Esophagus mucosa (tissue), 1 donor: ENCODE measurements around the gene SLC25A10. TPM values are rescaled to one million over a fixed set of nuclear protein-coding genes. Genes with fewer than 3 reads are reported as not detected.

Experiments
- ATAC-seq: fragments of 200-7000 bp; cut with Tn5 transposase; one replicate; pipeline ENCODE4 v1.9.1; 2020
- total RNA-seq: library from RNA; stranded (reverse); gene quantifications from one replicate; pipeline ENCODE4 v1.2.4, GENCODE V29; 2023
- donor health status: DM: yes; HTN: yes; CAD: no.

The SLC25A10 gene
- total RNA-seq, 1 donor from 2014 or later = 37.2 TPM

DNA sequence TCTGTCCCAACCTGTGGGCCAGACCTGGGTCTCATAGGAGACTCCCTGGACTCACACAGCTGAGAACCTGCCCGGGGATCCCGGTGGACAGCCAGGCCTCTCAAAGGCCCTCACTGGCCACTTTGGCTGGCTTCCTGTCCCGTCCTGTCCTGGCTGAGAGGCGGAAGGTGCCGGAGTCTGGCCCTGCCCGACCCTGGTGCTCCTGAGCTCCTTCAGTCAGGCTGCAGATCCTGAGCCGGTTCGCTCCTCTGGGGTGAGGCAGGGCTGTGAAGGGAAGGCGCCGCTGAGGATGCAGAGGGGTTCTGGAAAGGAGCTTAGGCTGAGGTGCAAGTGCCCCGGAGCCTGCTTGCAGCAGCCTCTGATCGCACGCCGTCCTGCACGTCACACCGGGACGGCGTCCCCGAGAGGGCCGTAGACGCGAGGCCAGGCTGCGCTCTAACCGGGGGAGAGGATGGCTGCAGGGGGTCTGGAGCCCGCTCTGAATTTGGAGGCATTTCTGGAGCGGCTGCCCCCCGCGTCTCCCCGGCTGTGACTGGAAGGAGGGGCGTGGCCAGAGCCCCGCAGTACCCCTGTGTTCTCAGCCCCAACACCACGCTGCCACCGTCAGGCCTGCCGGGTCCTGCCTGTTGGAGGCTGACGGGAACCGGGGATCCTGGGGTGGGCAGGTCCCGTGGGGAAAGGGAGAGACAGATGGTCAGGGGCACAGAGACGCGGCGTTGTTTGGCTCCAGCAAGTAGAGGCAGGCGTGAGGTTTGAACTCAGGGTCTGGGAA, 24.1 kb upstream of the SLC25A10 start:
- no peak for ATAC-seq

DNA sequence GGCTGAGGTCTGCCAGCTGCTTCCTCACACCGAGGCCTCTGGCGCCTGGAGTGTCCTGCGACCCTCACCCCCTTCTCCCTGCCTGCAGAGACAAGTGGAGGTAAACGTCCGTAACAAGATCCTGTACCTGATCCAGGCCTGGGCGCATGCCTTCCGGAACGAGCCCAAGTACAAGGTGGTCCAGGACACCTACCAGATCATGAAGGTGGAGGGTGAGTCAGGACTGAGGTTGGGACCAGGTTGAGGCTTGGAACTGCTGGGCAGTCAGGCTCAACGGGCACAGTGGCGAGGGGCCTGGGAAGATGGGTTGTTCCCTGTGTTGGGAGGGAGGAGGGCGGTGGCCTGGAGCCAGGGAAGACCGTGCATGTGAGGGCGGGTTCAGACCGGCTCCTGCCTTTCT, 23.5 kb upstream of the SLC25A10 start:
- peak; percentile 1 for ATAC-seq

DNA sequence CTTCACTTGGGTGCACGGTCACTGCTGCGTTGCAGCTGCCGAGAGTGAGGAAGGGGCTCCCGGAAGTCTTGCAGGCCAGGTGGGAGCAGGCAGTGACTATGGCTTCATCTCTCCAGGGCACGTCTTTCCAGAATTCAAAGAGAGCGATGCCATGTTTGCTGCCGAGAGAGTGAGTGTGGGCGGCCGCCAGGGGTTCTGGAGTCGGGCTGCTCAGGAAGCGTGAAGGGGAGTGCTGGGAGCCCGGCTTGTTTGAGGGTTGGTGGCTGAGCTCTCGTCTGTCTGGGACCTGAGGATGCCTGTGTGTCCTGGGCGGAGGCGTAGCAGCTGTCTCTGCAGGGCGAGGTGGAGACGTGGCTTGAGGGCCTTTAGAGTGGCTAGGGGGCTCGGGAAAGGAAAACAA, 22.0 kb upstream of the SLC25A10 start:
- no peak for ATAC-seq

DNA sequence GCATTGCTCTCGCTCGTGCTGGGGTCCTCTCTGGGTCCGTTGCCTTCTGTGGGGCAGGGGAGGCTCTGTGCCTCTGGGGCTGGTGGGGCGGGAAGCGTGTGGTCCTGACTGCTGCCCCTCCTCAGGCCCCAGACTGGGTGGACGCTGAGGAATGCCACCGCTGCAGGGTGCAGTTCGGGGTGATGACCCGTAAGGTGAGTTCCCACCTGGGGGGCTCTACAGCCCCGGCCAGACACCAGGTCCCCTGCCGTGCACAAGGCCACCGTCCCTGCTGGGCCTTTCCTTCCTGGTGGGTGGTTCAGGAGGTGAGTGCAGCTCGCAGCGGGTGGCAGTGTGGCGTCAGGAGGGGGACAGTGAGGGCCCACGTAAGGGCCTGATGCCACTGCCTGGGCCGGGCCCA, 21.5 kb upstream of the SLC25A10 start:
- no peak for ATAC-seq

DNA sequence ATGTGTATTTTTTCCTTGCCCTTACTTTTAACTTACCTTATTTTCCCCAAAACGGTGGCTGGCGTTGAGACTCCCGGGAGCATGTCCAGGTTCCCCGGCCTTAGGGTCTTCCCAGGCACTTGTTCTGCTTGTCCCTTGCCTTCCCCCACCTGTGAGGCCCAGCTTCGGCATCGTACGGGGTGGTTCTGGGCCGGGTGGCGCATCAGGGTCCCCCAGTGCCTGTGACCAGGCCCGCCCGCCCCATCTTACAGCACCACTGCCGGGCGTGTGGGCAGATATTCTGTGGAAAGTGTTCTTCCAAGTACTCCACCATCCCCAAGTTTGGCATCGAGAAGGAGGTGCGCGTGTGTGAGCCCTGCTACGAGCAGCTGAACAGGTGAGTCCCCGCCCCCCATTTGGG, 20.9 kb upstream of the SLC25A10 start:
- ATAC-seq = no peak

DNA sequence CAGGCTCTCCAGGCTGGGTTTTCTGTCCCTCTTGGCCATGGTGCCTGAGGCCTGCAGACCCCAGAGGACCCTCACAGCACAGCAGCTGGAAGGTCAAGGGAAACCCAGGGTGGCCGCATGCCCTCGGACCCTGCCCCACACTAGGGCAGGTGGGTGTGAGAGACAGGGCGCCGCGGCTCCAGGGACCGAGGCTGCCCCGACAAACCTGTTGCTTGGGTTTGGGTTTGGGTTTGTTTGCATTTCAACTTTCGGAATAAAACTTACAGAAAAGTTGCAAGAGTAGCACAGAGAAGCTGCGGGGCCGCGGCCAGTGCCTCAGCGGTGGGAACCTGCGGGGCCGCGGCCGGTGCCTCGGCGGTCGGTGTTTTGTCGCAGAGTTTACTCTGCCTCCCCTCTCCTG, 20.5 kb upstream of the SLC25A10 start:
- no peak for ATAC-seq

DNA sequence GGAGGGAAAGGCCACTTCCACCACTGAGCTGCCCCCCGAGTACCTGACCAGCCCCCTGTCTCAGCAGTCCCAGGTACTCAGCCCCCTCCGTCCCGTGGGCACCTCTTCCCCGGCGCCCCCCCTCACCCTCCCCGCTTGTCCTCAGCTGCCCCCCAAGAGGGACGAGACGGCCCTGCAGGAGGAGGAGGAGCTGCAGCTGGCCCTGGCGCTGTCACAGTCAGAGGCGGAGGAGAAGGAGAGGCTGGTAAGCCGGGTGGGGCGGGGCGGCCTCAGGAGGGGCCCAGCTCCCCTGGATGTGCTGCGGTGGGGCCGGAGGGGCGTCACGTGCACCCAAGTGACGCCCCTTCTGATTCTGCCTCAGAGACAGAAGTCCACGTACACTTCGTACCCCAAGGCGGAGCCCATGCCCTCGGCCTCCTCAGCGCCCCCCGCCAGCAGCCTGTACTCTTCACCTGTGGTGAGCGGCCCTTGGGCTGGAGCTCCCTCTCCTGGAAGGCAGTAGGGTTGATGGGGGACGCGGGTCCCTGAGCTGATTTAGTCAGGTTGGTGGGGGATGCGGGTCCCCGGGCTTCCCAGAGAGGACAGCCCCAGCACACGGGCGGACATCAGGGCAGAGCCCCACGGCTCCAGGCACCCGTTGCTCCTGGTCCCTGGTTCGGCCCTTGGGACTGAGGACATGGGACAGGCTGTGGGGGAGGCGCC, 18.4 kb upstream of the SLC25A10 start:
- no peak for ATAC-seq

DNA sequence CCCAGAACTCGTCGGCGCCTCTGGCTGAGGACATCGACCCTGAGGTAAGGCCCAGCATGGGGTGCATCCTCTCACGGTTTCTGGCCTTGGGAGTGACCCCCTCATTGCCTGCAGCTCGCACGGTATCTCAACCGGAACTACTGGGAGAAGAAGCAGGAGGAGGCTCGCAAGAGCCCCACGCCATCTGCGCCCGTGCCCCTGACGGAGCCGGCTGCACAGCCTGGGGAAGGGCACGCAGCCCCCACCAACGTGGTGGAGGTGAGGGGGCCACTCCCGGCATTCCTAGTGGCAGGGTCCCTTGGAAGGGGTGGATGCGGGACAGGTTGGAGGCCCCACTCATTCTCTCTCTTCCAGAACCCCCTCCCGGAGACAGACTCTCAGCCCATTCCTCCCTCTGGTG, 17.3 kb upstream of the SLC25A10 start:
- no peak for ATAC-seq

DNA sequence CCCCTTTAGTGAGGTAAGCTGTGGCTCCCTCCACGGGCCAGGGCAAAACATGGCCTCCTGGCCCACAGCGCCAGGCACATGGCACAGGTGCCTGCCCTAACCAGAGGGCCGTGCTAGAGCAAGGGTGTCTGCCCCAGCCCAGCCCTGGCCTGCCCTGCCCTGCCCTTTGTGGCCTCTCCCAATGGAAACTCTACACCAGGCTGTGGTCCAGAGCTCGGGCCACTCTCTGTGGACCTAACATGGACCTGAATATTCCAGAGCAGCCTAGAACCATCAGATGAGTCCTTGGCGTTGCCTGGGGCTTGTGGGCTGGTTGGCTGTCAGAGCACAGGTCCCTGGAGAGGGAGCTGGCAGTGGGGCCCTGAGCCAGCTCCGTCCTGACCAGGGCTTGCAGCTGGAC, 16.9 kb upstream of the SLC25A10 start:
- ATAC-seq = no peak

DNA sequence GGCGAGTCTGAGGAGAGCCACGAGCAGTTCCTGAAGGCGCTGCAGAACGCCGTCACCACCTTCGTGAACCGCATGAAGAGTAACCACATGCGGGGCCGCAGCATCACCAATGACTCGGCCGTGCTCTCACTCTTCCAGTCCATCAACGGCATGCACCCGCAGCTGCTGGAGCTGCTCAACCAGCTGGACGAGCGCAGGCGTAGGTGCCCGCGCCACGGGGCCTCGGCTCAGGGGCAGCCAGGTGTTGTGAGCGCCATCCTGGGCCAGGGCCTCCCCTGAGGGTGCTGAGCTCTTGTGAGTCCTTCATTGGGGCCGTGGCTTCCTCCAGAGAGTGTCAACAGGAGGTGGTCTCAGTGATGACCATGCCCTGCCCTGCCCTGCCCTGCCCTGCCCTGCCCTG, 16.3 kb upstream of the SLC25A10 start:
- ATAC-seq = peak; percentile 17

DNA sequence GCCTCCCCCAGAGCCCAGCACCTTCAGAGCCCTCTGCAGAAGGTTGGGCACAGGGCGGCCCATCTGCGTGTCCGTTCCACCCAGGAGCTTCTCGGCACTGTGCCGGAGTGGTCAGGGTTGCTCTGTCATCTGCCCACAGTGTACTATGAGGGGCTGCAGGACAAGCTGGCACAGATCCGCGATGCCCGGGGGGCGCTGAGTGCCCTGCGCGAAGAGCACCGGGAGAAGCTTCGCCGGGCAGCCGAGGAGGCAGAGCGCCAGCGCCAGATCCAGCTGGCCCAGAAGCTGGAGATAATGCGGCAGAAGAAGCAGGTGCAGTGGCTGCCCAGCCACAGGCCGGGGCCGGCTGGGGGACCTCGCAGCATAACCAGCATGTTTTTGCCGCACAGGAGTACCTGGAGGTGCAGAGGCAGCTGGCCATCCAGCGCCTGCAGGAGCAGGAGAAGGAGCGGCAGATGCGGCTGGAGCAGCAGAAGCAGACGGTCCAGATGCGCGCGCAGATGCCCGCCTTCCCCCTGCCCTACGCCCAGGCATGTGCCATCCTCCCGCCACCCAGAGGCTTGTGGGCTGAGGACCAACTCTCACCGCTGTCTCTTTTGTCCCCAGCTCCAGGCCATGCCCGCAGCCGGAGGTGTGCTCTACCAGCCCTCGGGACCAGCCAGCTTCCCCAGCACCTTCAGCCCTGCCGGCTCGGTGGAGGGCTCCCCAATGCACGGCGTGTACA, 15.7 kb upstream of the SLC25A10 start:
- no peak for ATAC-seq

DNA sequence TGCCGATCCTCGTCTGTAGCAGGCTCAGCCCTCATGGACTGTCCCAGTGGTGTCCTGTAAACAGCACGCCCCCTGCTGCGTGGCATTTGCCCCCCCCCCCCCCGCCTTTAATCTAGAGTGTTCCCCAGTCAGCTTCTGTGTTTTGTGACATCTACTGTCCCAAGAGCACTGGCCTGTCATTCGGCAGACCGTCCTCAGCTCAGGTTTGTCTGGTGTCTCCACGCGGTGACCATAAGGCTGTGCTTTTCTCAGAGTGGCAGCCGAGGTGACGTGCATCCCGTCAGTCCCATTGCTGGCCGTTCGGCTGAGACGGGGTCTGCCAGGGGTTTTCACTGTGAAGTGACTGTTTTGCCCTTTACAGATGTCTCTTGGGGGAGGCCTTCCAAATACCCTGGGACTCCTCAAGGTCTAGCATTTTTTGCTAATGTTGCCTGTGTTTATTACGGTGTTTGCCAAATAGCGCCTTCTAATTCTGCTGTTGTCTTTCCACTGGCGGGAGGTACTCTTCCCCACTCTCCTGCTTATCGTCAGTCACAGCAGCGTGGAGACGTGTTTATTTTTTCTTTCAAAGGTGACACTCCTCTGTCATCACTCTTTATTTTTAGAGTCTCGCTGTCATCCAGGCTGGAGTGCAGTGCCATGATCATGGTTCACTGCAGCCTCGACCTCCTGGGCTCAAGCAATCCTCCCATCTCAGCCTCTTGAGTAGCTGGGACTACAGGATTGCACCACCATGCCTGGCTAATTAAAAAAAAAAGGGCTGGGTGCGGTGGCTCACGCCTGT, 14.6 kb upstream of the SLC25A10 start:
- no peak for ATAC-seq

DNA sequence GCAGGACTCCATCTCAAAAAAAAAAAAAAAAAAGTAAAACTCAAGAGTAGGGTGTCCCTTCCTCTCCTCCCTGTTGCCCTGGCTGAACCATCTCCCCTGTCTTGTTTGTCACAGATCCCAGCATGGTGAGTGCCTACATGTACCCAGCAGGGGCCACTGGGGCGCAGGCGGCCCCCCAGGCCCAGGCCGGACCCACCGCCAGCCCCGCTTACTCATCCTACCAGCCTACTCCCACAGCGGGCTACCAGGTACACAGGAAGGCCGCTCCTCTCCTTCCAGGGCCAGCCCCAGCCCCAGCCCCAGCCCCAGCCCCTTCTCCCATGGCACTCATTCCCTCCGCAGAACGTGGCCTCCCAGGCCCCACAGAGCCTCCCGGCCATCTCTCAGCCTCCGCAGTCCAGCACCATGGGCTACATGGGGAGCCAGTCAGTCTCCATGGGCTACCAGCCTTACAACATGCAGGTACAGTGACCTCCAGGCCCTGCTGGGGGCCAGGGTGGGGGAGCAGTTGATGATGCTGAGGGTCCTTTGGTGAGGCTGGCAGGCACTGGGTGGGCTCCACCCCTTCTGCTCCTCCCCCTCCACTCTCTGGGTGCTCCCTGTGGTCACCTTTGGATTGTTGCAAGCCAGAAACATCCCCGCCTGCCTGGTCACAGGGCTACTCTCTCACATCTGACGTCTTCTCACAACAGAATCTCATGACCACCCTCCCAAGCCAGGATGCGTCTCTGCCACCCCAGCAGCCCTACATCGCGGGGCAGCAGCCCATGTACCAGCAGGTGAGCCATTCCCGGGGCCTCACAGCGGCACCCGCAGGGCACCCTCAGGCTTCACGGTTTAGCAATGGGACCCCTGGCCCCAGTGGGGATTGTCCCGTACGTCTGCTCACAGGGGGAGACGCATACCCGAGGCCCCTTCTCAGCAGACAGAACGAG, 11.5 kb upstream of the SLC25A10 start:
- ATAC-seq = no peak

DNA sequence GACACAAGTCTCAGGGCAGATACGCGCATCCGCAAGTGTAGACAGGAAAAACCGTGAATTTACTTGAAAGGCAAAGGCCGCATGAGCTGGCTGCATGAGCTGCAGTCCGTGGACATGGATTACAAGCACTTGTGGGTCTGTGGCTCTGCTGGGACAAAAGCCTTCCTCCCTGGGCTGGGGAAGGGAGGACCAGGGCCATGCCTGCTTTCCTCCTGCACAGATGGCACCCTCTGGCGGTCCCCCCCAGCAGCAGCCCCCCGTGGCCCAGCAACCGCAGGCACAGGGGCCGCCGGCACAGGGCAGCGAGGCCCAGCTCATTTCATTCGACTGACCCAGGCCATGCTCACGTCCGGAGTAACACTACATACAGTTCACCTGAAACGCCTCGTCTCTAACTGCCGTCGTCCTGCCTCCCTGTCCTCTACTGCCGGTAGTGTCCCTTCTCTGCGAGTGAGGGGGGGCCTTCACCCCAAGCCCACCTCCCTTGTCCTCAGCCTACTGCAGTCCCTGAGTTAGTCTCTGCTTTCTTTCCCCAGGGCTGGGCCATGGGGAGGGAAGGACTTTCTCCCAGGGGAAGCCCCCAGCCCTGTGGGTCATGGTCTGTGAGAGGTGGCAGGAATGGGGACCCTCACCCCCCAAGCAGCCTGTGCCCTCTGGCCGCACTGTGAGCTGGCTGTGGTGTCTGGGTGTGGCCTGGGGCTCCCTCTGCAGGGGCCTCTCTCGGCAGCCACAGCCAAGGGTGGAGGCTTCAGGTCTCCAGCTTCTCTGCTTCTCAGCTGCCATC, 10.6 kb upstream of the SLC25A10 start:
- ATAC-seq = peak; percentile 2

DNA sequence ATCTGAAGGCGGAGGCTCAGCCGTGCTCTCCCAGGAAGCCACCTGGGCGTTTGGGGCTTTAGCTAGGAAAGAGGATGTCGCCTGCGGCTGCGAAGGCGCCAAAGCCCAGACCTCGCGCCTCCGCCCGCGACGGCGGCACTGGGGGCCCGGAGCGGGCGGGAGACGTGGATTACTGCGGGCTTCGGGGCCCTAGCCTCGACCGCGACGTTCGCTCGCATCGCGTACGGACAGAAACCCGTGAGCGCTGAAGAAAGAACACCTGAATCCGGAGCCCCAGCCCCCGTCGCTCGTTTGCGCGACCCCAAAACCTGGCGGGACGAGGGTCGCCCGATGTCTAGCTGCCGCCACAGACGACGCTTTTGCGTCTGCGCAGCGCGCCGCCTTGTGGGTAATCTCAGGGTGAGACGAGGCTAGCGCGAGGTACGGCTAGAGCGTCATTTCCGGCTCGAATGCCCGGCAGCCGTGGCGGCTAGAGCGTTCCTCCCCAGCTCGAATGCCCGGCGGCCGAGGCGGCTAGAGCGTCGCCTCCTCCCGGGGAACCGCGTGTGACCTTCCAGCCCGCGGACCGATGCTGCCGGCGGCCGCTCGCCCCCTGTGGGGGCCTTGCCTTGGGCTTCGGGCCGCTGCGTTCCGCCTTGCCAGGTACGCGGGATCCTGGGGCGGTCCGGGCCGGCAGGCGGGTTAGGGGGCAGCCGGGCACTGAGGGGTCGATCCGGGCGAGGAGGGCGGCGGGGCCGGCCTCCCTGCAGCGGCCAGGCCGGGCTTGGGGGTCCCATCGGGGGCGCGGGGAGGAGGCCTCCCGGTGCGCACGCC, 8.9 kb upstream of the SLC25A10 start, which contains the start of gene MRPL12:
Gene MRPL12, plus strand, starts transcription at position 434 of the 813 bp plus-strand sequence. Its CDS starts 135 bp downstream, at position 569.
- peak; percentile 90 for ATAC-seq

DNA sequence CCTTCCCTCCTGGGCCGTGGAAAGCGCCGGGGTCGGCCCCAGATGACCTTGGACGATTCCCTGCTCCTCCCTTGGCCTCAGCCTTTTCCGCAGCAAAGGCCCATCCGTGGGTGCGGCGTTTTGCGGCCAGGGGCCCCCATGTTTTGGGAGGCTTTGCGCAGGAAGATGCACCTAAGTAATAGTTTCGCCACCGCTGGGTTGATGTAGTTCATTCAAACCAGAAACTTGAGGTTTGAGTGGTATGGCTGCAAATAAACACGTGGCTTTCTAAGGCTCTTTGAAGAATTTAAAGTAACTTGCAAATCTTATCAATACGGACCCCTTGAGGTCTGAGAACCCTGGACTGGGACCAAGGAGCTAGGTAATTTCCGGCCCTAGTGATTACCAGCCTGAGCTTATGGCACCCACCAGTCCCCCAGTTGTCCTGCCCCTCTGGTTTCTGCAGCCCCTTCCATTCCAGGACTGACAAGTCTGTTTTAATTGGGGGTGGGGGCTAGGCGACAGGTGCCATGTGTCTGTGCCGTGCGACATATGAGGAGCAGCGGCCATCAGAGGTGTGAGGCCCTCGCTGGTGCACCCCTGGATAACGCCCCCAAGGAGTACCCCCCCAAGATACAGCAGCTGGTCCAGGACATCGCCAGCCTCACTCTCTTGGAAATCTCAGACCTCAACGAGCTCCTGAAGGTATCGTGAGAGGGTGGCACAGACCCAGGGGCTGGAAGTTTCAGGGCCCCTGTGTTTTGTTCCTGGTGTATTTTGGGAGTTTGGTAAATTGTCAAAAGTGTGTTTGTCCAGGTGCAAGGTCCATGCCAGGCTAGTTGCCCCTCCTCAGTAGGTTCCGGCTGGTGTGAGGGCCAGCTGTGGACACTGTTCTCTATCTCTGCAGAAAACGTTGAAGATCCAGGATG, 8.1 kb upstream of the SLC25A10 start:
- ATAC-seq = peak; percentile 12

DNA sequence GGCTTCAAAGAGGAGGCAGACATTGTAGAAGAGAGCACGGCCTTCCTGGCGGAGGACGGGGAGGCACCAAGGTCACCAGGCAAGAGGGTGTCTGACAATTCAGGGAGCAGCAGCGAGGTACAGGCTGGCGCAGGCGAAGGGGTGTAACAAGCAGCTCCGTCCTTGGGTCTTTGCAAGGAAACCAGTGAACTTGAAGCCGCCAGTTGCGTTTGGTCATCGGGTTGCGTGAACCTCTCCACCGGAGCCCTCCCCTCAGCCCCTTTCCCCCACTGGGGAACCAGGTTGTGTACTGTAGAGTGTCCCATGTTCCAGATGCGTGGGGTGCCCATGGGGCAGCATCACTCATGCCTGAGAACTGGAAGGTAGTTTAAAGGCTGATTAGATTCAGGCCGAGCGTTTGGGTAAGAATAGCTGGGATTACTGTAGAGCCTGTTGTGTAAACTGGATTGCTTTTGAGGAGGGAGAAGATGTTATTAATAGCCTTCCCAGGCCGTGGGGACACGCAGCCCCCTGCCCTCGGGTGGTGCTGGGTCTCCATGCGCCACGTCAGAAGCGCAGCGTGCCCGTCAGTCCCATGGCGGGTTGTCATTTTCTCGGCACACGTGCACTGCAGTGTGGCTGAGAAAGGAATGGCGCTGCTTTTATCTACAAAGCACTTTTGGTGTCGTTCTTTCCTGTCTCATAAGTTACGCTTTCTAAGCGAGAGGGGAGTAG, 6.4 kb upstream of the SLC25A10 start:
- ATAC-seq = no peak

DNA sequence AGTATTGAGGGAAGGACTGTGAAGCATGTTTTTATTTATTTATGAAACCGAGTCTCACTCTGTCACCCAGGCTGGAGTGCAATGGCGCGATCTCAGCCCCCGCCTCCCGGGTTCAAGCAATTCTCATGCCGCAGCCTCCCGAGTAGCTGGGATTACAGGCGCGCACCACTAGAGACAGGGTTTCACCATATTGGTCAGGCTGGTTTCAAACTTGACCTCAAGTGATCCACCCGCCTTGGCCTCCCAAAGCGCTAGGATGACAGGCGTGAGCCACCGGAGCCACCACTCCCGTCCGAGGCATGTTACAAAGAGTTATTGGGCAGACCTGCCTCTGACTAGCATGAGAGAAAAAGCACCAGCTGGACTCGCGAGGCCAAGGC, 5.9 kb upstream of the SLC25A10 start:
- ATAC-seq = no peak
